Measurements from ENCODE around the gene NRXN2.
A peak's percentile ranks its signal among the peaks of the same experiment; 100 is the strongest.

The NRXN2 gene

DNA sequence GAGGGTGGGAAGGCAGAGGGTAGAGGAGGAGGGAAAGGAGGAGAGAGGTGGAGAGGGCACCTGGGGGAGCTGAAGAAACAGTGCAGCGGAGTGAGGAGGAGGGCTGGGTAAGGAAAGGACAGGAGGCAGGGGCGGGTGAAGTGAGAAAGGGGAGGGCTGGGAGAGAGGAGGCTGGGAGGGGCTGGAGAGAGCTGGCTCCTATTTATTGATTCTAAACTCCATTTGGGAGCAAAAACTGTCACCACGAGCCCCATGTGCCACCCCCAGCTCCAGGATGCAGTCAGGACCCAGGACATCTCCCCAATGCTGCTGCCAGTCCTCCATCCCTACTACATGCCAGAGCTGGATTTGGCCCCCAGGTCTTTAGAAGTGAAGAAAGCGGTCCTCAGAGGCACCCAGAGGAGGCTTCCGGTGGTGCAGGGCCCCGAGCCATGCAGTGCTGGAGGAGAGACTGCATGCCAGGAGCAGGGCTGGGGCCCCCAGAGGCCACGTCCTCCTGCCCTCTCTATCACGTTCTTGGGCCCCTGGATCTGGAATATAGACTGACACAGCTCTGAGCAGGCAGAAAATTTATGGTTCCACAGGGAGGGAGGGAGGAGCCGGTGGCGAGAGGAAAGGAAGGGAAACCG is 78.2 kb downstream of the NRXN2 start:
- DNase-seq: peak; percentile 18

GRCh38 chr11:64643920-64644646 is 78.9 kb downstream of the NRXN2 start:
- no peak for DNase-seq

DNA sequence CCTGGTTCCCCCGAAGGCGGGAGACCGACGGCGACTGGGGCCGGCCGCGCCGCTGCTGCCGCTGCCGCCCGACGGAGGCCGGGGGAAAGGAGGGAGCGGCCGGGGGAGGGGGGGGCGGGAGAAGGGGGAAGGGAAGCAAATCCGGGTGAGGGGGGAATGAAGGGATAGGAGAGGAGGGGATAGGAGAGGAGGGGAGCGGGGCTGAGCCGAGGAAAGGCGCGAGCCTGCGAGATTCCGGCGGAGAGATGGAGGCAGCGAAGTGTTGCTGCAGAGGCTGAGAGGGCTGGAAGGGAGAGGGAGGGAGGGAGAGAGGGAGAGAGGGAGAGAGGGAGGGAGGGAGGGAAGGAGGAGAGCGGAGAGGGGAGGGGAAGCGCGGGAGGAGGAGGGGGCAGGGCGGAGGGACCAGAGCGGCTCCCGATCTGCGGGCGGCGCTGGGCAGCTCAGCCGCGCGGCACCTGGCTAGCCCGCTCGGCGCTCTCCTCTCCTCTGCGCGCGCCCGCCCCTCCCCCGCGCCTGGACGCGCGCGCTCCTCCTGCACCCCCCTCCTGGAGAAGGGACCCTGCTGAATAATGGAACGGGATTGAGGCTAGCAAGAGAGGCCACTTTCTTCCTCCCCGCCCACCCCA is 79.6 kb downstream of the NRXN2 start:
- no peak for DNase-seq

- no peak for DNase-seq
Observed at GRCh38 chr11:64642871-64643255, 80.1 kb downstream of the NRXN2 start.

DNA sequence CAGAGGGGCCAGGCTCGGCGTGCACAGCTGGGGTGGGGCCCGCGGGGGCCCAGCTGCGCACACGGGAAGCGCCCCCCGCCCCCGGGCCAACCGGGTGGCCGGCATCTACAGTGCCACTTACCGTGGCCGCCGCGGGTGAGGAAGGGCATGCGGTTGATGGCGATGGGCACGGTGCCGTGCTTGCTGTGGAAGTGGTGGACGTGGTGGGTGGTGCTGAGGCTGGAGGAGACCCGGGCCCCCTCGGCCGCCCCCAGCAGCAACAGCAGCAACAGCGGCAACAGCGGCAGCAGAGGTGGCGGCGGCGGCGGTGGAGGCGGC is 80.6 kb downstream of the NRXN2 start:
- no peak for DNase-seq

DNA sequence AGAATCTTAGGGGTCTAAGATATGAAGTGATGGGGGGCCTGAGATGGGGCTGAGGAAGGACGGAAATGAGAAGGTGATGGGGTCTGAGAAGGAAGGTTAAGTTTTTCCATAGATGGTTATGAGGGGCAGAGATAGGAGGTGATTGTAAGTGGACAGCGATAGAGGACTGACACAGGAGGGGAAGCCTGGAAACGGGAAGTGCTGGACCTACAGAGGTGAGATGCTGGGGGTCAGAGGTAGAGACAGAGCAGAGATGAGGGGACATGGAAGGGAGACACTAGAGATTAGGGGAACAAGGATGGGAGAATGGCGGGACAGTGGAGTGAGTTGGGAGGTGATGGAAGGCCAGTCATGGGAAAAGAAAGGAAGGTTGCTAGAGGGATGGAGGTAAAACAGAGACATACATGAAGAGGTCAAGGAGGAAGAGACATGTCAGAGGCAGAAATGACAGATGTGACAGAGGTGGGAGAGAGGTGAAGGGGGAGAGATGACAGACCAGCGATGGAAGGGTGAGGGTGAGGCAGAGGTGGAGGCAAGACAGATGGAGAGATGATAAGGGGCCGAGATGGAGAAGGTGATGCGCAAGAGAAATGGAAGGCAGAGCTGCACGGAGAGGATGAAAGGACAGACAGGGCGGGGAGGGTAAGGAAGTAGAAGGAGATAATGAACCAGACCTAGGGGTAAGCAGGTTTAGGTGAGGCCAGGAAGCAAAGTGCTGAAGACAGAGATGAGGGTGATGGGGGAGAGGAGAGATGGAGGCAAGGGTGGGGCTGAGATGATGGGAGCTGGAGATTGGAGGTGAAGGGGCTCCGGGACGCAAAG is 81.2 kb downstream of the NRXN2 start:
- no peak for DNase-seq

- no peak for DNase-seq
Observed at GRCh38 chr11:64639885-64640284, 83.1 kb downstream of the NRXN2 start.

- no peak for DNase-seq
Observed at GRCh38 chr11:64638829-64639228, 84.2 kb downstream of the NRXN2 start.

DNA sequence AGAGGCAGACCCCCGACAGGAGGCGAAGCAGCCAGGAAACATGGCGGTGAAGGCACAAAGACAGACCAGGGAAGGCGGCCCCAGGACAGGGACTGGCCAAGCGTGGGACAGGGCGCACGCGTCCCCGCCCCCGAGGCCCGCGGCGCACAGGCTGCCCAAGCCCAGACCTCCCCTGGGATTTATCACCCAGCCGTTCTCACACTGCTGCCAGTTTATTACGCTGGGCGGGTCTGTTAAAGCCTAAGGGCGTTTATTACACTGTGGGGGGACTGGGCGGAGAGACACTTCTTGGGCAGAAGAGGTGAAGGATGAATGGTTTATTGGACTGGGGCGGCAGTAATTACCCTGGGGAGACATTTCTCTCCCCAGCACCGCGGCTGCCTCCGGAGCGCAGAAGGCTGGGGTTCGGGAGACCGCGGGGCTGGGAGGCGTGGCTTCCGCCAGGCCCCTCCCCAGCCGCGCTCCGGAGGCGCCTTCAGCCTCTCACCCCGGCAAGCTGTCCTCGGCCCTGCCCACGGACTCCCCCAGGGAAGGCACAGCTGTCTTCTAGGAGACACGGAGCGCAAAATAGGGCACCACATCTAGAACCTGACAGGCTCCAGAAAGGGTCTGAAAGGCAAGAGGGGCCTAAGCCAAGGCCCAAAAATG is 84.9 kb downstream of the NRXN2 start:
- no peak for DNase-seq

DNA sequence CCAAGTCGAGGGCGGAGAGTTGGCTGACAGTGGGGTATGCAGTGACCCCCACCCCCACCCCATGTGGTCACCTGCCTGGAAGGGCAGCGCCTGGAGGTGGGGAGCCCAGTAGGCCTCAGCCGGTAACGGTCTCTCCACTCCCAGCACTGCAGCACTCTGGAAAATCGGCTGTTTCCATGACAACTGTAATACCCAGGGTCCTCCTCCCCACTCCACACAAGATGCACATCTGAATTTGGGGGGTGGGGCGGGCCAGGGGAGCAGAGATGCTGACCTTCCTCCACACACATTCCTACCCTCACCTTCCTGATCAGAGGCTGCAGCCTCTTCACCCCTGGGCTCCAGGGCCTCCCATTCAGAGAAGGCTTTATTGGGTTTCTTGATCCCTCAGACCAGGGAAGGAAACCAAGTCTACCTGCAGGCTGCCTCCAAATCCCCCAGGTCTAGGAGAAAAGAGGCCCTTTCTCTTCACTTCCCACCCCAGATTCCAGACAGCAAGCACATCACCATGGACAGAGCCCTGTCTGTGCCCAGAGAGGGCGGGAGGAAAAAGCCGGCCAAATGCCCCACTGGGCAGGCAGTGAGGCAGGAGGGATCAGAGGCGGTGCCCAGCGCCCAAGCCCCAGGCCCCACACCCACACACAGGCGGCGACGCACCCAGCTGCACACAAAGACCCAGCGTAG is 85.5 kb downstream of the NRXN2 start:
- DNase-seq: no peak

- DNase-seq: no peak
Observed at GRCh38 chr11:64633555-64634159, 89.3 kb downstream of the NRXN2 start.

- DNase-seq: no peak
Observed at GRCh38 chr11:64632654-64633053, 90.3 kb downstream of the NRXN2 start.

- DNase-seq: no peak
Observed at GRCh38 chr11:64632237-64632636, 90.8 kb downstream of the NRXN2 start.

GRCh38 chr11:64631675-64632074 is 91.3 kb downstream of the NRXN2 start:
- DNase-seq: no peak

GRCh38 chr11:64629796-64630562 is 93.0 kb downstream of the NRXN2 start:
- DNase-seq: no peak

GRCh38 chr11:64629103-64629502 is 93.9 kb downstream of the NRXN2 start:
- DNase-seq: no peak

DNA sequence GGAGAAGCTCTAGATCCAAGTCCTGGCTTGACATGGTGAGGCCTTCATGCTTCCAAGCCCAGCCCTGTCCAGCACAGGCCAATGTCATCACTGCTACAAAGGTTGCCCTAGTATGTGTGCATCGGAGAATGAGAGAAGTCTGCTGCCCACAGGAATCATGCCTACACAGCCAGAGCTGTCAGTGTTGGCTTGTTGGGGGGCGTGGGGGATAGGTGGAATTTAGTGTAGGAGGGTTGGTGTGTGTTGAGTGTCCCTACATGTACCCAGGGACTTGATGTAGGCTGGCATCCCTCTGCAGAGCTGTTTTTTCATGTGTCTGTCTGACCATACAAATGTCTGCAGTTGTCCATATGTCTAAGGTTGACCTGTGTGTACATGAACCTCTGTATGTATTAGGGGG is 94.4 kb downstream of the NRXN2 start:
- DNase-seq: no peak

DNA sequence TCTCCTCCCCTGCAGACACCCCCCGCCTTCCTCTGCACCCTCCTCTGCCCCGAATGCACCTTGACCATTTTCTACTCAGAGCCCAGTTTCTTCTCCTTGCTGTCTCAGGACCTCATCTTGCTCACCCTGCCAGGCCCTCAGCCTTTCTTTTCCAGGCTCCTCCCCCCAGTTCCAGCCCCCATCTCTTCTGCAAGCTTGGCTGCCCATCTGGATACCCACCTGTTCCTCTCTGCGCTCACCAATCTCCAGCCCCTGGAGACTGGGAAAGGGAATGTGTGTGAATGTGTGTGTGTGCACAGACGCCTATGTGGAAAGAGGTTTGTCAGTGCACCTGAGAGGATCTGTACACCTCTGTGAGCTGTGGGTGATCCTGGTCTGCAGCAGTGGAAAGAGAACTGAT is 95.6 kb downstream of the NRXN2 start:
- DNase-seq: no peak

GRCh38 chr11:64626637-64627036 is 96.4 kb downstream of the NRXN2 start:
- no peak for DNase-seq

DNA sequence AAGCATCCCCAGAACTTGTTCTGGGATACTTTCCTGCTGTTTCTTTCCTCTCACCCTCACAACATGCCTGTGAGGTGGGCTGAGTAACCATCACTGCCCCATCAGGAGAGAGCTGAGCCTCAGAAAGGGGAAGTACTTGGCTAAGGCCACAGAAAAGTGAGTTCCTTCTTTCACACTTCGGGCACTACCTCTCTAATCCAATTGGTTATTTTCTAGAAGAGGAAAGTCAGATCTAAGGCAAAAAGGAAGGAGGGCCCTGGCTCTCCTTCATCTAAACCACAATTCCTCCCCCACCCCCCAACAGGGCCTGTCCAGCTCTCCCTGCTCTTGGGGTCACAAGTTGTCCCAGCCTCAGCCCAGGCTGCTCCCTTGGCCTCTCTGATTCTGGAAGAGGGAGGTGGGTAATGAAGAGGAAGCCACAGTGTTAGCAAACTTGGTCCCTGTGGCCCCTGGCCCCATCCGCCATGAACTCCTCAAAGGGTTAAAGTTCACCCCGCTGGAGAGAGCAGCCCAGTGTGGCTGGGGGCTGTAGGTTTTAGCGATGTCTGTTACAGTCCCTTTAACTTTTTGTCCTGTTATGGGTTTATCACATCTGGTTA is 98.0 kb downstream of the NRXN2 start:
- no peak for DNase-seq

- no peak for DNase-seq
Observed at GRCh38 chr11:64622681-64623080, 100.3 kb downstream of the NRXN2 start.
